GM19193 (cell line): Measurements from ENCODE around the gene NTNG1.

ENCODE experiments used
- POLR2A ChIP-seq: IDR thresholded peaks from 4 replicates; pipeline ENCODE4 v1.6.1; 2011; ENCODE audit not compliant: insufficient read depth, insufficient read length; ENCODE audit errors: extremely low read depth

The NTNG1 gene

DNA sequence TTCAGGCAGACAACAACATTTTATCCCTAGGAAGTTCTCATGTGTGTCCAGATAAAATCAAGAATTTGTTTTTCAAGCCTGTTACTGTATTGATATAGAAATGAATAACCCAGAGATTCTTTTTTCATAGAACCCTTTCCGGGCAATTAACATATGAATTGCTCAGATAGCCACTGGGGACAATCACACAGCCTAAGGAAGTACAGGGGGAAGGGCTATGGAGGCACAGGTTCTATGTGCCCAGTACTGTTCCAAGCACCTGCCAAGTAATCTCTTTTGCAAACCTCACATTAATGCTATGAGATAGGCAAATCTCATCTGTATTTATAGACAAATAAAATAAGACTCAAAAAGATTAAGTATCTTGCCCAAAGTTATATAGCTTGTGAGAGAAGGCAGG lies 84.9 kb downstream of the NTNG1 start:
- TF ChIP-seq POLR2A, result no peak

DNA sequence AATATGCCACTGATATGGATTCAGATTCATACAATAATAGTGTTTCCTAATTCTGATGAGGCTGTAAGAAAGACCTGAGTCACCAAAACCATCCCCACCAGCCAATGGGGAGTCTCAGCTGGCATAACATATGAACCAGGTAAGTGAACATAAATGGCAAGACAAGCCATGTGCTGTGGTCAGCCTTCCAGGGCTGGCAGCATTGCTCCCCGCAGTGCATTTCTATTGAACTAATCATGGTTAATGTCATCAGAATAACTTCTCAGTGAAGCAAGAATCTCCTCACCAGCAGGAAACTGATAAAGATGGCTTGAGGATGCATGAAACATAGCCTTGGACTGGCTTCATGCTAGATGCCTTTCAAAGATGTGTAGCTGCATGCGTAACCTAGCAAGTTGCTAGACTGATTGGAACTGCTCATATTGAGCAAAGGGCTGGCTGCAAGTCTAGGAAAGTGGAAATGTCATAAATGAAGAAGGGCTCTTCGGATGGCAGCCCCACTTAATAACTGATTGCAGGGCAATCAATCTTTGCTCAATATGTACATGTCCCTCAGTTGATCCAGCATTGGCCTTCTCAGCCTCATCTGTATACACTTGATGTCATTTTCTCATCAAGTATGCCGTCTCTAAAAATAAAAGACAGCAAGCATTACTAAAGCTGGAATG lies 88.0 kb downstream of the NTNG1 start:
- no peak for TF ChIP-seq POLR2A

DNA sequence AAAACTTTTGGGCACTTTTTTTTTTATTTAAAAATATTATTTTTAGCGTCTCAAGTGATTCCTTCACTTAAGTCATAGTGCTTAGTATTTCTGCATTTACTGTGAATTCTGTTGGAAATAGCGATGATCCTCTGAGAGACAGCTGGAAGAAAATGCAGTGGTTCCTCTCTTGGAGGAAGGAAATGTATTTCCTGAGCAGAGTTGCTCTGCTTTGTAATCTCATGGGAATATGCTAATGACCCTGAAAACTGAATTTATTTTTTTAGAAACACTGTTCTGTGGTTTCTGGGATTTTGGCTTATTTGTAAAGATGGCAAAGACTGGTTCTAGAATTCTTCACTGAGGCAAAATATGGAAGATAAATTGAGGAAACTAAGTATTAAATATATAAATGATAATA lies 88.9 kb downstream of the NTNG1 start:
- no peak for TF ChIP-seq POLR2A

DNA sequence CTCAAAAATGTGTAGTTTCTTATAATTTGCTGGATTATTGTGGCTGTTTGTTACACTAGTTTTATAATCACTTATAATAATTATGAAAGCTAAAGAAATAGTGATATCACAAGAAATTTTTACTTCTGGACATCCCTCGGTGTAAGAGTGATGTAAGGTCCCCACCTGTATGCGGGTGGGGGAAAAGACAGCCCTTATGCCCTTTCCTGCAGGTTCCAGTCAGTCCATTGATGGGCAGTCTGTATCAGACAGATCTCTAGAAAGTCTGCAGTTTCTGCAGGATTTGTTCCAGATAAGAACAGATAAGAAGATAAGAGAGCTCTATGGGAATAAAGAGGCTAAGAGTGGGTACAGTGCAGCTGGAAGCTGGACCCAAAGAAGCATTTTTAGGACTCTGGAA lies 89.3 kb downstream of the NTNG1 start:
- no peak for TF ChIP-seq POLR2A

DNA sequence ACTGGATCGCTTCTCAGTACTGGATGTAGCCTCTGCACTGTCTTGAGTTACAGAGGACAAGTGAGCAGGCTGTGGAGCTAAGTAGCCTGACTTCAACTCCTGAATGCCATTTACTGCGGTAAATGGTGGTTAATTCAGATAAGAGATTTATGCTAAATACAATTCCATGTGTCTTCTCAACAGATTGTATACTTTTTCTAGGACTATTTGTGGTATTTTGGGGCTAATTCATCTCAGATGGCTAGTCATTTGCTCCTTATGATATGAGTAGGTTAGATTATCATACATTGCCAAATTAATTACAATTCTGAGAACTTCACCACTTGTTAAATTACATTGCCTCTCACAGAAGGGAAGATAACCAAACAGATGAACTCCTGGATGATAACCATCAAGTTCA lies 90.5 kb downstream of the NTNG1 start:
- no peak for TF ChIP-seq POLR2A

DNA sequence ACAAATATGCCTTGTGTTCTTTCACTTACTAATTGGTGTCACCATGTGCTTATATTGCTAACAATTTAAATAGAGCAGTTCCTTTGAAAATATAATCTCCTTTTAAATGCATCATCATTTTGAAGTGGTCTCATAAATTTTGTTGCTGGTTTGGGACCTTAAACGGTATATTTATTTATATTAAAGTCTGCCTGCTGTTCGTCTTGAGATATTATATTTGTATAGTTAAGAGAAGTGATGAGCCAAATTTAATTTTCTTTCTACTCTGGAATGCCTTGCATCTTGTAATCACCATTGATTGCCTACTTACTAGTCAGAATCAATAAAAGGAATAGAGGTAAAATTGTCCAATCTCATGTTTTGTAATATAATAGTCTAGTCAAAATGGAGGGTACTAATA lies 91.6 kb downstream of the NTNG1 start:
- no peak for TF ChIP-seq POLR2A

DNA sequence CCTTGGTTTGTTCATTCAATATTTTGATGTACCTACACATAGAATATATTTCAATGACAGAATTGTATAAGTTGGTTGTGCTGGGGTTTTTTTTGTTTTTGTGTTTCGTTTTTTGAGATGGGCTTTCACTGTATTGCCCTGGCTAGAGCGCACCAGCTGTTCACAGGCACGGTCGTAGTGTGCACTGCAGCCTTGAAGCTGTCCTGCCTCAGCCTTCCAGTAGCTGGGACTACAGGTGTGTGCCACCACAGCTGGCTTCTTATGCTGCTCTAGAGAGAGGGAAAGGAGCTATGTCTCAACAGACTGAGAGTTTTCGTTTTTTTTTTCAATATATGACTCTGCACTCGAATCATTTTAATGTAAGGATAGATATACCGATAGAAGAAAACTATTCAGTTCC lies 102.6 kb downstream of the NTNG1 start:
- no peak for TF ChIP-seq POLR2A

DNA sequence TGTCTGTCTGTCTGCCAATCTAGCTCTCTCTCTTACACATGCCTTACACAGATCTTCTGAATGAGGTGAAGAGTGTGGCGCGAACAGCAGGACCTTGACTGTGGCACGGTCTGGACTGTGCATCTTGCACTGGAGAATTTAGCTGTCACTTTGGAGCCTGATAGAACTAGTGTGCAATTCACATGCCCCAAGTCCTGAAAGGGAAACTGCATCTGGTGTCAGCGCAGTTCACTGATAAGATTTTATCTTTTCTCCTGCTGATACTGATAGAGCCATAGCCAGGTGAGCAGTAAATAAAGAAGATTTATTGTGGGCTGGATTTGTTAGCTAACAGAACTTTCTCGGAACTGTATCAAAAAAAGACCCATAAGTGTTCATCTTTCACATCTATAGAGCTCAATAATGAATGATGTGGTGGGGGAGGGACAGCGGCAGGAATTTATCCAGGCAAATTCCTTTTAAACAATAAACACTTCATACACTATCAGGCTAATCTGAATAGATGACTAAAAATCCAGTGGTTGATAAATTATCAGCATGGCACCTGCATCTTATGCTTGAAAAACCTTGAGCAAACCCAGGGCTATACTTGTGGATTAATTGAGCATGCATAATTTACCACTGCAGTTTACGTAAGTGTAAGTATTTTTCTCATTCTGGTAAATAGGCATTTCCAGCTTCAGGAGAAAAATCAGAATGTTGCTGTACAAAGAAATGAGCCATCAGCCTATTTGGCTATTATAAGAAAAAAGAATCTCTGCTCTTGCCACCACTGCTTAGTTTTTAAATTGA lies 104.1 kb downstream of the NTNG1 start:
- TF ChIP-seq POLR2A, result no peak

DNA sequence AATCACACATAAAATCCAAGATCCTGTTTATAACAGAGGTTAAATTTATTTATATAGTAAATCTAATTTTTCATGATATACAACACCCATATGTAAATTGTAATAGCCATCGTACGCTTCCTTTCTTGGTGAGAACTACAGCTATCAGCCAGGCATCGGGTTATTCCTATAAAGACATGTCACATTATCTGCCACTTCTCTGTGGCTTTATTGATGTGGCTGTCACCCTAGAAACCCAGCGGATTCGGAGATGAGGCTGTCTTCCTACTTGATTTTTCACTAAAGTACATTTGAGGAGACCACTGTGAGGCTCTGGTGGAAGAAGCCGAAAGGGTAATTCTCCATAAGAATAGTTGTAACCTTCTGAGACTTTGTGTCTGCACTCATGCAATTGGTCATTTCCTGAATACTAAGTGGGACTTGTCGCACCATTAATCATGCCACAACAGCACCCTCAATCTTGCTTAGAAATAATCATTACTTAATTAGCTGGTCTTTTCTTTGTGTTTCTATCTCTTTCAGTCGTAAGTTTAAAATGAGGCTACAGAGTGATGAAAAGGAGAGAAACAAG lies 106.0 kb downstream of the NTNG1 start:
- no peak for TF ChIP-seq POLR2A

DNA sequence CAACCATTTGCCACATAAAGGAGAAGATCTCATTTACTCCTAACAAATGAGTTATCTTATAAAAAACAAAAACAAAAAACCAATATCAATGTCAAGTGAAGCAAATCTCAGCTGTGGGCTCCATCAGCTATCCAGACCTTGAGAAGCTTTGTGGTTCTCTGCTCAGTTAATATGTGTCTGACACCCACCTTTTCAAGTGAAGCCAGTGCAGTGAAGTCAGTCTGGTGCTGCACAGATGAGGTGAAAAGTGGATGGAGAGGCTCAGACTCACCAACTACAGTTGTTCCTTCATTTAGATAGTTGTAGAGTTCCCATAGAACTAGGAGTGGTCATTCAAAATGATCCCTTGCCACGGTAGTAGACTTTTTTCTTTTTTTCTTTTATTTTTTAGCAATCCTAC lies 106.8 kb downstream of the NTNG1 start:
- no peak for TF ChIP-seq POLR2A

DNA sequence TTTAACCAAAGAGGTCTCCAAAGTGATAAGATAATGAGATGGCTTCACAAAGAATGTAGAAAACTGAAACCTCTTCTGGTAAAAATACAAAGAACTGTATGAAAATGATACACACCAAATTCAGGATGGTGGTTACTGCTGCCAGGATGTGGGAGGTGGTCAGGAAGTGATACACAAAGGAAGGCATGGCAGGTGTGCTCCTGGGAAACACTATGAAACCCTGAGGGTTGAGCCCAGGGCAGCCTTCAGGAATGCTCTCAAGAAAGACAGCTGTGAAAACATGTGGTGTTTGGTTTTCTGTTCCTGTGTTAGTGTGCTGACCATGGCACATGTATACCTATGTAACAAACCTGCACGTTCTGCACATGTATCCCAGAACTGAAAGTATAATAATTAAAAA lies 109.3 kb downstream of the NTNG1 start:
- TF ChIP-seq POLR2A, result no peak

DNA sequence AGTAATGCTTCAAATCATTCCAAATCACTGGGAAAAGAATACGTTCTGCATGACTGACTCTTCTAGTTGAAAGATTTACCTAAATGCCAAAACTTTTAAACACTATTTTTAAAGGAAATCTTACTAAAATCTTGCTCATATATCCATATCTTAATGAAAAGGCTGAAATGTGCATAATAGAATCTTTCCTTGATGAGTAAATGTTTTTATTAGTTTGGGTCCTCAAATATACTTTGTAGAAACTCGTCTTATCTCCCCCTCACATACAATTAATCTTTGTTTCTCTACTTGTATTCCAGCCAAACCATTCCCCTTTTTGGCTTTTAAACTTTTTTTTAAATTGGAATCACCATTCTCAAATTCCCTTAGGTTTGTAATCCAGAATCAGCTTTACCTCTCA lies 110.2 kb downstream of the NTNG1 start:
- TF ChIP-seq POLR2A, result no peak

DNA sequence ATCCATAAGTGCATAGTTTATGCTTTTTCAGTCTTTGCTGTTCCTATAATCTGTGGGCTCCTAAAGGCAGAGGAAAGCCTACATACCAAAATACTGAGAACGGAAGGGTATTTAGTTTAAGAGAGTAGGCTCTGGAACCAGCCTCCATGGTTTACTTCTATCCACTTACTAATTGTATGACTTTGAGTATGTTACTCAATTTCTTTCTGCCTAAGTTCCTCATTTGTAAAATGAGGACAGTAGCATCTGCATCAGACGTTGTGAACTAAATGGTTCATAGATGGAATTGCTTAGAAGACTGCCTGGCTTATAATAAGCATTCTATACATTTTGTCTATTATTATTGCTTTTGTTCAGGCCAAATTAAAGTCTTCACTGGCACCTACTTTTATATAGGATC lies 111.0 kb downstream of the NTNG1 start:
- TF ChIP-seq POLR2A, result no peak

DNA sequence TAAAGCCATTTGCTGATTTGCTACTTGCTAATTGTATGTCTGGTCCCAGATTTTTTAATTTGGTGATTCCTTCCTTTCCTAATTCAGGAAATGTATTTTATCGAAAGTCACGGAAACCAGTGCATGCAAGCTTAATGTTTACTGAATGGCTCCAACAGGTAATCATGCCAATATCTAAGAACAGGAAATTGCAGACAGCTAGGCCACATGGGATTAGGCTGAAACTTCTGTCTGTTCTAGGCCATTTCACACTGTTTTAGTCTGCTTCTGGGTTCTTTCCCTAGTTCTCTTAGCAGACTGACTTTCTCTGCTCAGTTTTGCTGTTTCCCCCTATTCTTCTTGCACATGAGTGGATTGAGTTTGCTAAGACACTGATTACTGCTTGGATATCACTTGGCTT lies 111.4 kb downstream of the NTNG1 start:
- TF ChIP-seq POLR2A, result no peak

DNA sequence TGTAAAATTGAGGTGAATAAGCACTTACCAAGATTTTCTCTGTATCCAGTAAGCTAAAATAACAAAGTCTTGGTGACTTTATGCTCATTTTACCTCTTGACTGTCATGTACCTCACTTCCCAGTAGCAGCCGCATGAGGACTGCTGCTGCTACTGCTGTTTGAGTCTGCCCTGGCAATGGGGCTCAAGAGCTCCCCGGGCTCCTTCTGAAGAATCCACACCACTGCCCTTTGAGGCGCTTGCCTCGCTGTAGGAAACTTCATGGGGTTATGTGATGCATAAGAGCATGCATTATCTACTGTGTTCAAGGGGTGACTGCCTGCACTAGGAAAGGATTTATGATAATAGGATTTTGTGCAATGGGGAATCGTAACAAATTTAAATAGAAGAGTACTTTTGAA lies 113.5 kb downstream of the NTNG1 start:
- no peak for TF ChIP-seq POLR2A

DNA sequence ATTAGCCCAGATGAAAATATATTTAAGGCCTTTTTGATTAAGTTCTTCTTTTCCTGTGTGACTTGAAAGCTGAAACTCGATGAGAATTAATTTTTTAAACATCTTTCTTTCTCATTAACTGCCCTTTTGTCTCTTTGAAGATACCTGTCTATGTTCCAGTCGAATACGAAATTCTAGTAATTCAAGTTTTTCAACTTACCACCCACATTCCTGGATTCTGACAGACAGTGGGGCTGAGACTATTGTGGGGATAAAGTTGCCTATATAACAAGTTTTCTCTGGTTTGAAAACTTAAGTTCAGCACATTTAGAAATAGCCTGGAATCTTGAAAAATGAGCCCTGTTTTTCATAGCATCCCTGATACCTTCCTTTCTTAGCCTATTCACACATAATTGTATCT lies 114.6 kb downstream of the NTNG1 start:
- TF ChIP-seq POLR2A, result no peak
